SU-DHL-6 (cell line): ENCODE results near the gene ERGIC3.
"Not testable (repeated sequence)": the region's sequence is repeated elsewhere in the genome, so short reads cannot be mapped to it uniquely, and the experiment has no call there.

ENCODE experiments used
- EZH2phosphoT487 ChIP-seq: fragments of 200-600 bp; sonication (generic), shearing (Covaris generic); conservative IDR thresholded peaks from 2 replicates; pipeline ENCODE4 v1.6.1; 2018; ENCODE audit warnings: mild to moderate bottlenecking, antibody characterized with exemption, low read length, moderate library complexity, mixed read lengths
- TF ChIP-seq, protein P1 (sequence below): fragments of 200-600 bp; sonication (generic); IDR thresholded peaks from one replicate; pipeline ENCODE4 v1.5.1; 2017; ENCODE audit warnings: antibody characterized with exemption, mild to moderate bottlenecking, low read length, moderate library complexity; ENCODE audit not compliant: insufficient read depth, poor library complexity, severe bottlenecking

DNA sequence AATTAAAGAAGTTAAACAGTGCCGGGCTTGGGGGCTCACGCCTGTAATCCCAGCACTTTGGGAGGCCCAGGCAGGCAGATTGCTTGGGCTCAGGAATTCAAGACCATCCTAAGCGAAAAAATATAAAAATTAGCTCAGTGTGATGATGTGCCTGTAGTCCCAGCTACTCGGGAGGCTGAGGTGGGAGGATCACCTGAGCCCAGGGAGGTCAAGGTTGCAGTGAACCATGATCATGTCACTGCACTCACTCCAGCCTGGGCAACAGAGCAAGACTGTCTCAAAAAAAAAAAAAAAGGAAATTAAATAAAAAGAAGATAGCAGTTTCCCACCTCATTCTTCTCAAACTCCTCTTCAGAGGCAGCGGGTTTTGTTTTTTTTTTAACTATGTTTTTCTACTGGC, 24.1 kb upstream of the ERGIC3 start:
- TF ChIP-seq, protein P1, sequence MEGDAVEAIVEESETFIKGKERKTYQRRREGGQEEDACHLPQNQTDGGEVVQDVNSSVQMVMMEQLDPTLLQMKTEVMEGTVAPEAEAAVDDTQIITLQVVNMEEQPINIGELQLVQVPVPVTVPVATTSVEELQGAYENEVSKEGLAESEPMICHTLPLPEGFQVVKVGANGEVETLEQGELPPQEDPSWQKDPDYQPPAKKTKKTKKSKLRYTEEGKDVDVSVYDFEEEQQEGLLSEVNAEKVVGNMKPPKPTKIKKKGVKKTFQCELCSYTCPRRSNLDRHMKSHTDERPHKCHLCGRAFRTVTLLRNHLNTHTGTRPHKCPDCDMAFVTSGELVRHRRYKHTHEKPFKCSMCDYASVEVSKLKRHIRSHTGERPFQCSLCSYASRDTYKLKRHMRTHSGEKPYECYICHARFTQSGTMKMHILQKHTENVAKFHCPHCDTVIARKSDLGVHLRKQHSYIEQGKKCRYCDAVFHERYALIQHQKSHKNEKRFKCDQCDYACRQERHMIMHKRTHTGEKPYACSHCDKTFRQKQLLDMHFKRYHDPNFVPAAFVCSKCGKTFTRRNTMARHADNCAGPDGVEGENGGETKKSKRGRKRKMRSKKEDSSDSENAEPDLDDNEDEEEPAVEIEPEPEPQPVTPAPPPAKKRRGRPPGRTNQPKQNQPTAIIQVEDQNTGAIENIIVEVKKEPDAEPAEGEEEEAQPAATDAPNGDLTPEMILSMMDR, result not testable (repeated sequence)
- TF ChIP-seq EZH2phosphoT487, result not testable (repeated sequence)
